Measurements from ENCODE around the gene FAM47E. TPM values are rescaled to one million over a fixed set of nuclear protein-coding genes. Genes with fewer than 3 reads are reported as not detected.

FAM47E gene
- total and polyA plus RNA-seq, 2 of the 13 experiments (the other 11 are each of a cell fraction or from before 2014, with no cell fraction given), result 0.33 to 0.66 TPM

- TF ChIP-seq RNF219 (CRISPR knock-in tag; IDR thresholded peaks at IDR 0.05) (no peak), ZNF549 (CRISPR knock-in tag; IDR thresholded peaks at IDR 0.05) (no peak), MAX (IDR thresholded peaks at IDR 0.05) (peak; percentile 68), RELA (CRISPR knock-in tag; IDR thresholded peaks at IDR 0.05) (no peak), ZNF790 (CRISPR knock-in tag; IDR thresholded peaks at IDR 0.05; ENCODE audit: borderline replicate concordance) (no peak), HDAC2 (CRISPR knock-in tag; IDR thresholded peaks at IDR 0.05) (peak; percentile 79), U2AF2 (IDR thresholded peaks at IDR 0.05; ENCODE audit: low read depth, low read length) (no peak), TIGD3 (CRISPR knock-in tag; IDR thresholded peaks at IDR 0.05; ENCODE audit: borderline replicate concordance) (no peak), ZNF264 (CRISPR knock-in tag; IDR thresholded peaks at IDR 0.05) (no peak), PREB (CRISPR knock-in tag; IDR thresholded peaks at IDR 0.05) (no peak), BRF2 (CRISPR knock-in tag; IDR thresholded peaks at IDR 0.05) (no peak), TCF12 (IDR thresholded peaks at IDR 0.05) (no peak), TCF12 (CRISPR knock-in tag; IDR thresholded peaks at IDR 0.05) (no peak), MED8 (CRISPR knock-in tag; IDR thresholded peaks at IDR 0.05; ENCODE audit: insufficient replicate concordance) (no peak), ZNF335 (CRISPR knock-in tag; IDR thresholded peaks at IDR 0.05) (no peak), ZNF101 (CRISPR knock-in tag; IDR thresholded peaks at IDR 0.05; ENCODE audit: borderline replicate concordance, low read depth) (no peak), ZFX (CRISPR knock-in tag; IDR thresholded peaks at IDR 0.05; ENCODE audit: low read depth) (peak; percentile 60; the same call in 1 of the 2 replicates), NKX3-1 (CRISPR knock-in tag; IDR thresholded peaks at IDR 0.05) (no peak), ZNF761 (CRISPR knock-in tag; conservative IDR thresholded peaks at IDR 0.05) (no peak), CENPT (CRISPR knock-in tag; IDR thresholded peaks at IDR 0.05; ENCODE audit: low read depth) (no peak), DPF2 (CRISPR knock-in tag; IDR thresholded peaks at IDR 0.05; ENCODE audit: borderline replicate concordance, low read depth) (no peak), HES4 (CRISPR knock-in tag; IDR thresholded peaks at IDR 0.05; ENCODE audit: borderline replicate concordance) (no peak), MAFF (IDR thresholded peaks at IDR 0.05; ENCODE audit: low read depth, low read length) (peak; percentile 71), ZNF383 (CRISPR knock-in tag; IDR thresholded peaks at IDR 0.05; ENCODE audit: borderline replicate concordance) (no peak), RFXANK (CRISPR knock-in tag; IDR thresholded peaks at IDR 0.05) (no peak)
Observed at GRCh38 chr4:76208005-76208765, 43.3 kb upstream of the FAM47E start (continued).
